ENCODE measurements around the gene CACNB3.
A peak's percentile ranks its signal among the peaks of the same experiment; 100 is the strongest.

Gene CACNB3

GRCh38 chr12:48787791-48788523, 30.3 kb upstream of the CACNB3 start:
- no peak for DNase-seq (ENCODE audit: low read depth, low spot score)
- peak overlapping the region; percentile 34 for H3K27ac ChIP-seq

DNA sequence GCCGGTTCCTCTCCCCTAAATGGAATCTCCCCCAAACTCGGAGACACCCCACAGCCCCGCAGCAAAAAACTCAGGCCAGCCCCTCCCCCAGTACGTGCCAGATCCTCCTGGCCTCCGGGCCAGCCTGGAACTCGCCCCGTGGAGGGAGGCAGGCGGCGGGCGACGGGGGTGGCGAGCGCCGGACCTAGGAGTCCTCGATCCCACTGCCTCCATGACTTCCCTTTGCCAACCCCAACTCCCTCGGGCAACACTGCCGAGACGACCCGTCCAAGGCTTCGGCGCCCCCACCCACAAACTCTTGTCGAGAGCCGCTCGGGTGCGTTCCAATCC, 29.8 kb upstream of the CACNB3 start:
- no peak for DNase-seq (ENCODE audit: low read depth, low spot score)
- H3K27ac ChIP-seq = peak overlapping the region; percentile 34

- DNase-seq (ENCODE audit: low read depth, low spot score) = no peak
- H3K27ac ChIP-seq = peak within 1 kb of the TSS; percentile 34
Observed at GRCh38 chr12:48788854-48789775, 29.2 kb upstream of the CACNB3 start, which contains the start of gene ADCY6. Gene ADCY6 (minus strand): TSS chr12:48789089. CDS start chr12:48783434, 5,655 bp downstream.

GRCh38 chr12:48789858-48790326, 28.4 kb upstream of the CACNB3 start:
- no peak overlapping the region for H3K27ac ChIP-seq
- DNase-seq (ENCODE audit: low read depth, low spot score) = no peak

- H3K27ac ChIP-seq = no peak overlapping the region
- DNase-seq (ENCODE audit: low read depth, low spot score) = no peak
Observed at GRCh38 chr12:48793696-48794095, 24.6 kb upstream of the CACNB3 start.

DNA sequence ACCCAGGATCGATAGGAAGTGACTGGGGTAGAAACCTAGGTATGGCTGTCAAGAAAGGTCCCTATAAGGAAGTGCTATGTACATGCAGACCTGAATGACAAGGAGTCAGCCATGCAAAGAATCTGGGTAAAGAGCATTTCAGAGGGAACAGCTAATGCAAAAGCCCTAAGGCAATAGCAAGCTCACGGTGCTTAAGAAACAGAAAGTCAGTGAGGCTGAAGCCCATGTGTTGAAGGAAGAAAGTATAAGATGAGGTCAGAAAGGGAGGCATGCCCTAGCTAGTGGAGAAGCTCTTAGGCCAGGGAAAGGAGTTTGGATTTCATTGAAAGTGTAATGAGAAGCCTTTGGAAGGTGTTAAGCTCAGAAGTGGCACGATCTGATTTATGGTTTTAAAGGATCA, 23.4 kb upstream of the CACNB3 start:
- peak overlapping the region; percentile 43 for H3K27ac ChIP-seq
- DNase-seq (ENCODE audit: low read depth, low spot score) = peak; percentile 88

GRCh38 chr12:48795550-48796455, 22.5 kb upstream of the CACNB3 start:
- DNase-seq (ENCODE audit: low read depth, low spot score) = no peak
- H3K27ac ChIP-seq = peak overlapping the region; percentile 43

DNA sequence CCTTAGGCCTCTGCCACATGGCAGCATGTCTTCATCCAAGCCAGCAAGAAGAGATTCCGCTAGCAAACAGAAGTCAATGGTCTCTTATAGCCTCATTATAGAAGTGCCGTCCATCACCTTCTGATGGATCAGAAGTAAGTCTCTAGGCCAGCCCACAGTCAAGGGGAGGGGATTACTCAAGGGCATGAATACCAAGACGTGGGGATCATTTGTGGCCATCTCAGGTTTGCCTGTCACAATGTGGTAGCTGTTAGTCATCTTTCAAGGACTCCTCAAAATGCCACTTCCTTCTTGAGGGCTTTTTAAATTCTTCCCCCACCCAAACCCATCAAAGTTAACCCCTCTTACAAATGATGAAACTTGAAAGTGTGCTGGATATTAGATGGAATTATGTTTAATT, 21.3 kb upstream of the CACNB3 start:
- no peak for DNase-seq (ENCODE audit: low read depth, low spot score)
- H3K27ac ChIP-seq = no peak overlapping the region

- H3K27ac ChIP-seq = no peak overlapping the region
- DNase-seq (ENCODE audit: low read depth, low spot score) = no peak
Observed at GRCh38 chr12:48800457-48800856, 17.8 kb upstream of the CACNB3 start.

DNA sequence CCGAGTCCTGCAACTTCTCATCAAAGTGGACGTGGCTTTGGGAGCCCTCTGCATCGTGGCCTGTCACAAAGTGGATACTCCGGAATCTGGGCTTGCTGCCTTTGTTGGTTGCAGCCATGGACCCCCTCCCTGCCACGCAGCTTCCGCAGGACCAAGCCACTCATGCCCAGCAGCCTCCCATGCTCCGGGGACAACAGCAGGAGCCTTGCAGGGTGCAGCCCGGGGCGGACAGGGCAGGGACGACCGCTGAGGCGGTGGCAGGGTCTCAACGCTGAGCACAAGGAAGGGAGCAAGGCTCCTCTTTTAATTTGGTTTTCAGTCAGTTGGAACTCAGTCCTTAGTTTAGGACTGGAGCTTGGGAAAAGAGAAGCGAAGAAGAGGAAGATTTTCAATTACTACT, 17.3 kb upstream of the CACNB3 start:
- DNase-seq (ENCODE audit: low read depth, low spot score) = no peak
- H3K27ac ChIP-seq = no peak overlapping the region

DNA sequence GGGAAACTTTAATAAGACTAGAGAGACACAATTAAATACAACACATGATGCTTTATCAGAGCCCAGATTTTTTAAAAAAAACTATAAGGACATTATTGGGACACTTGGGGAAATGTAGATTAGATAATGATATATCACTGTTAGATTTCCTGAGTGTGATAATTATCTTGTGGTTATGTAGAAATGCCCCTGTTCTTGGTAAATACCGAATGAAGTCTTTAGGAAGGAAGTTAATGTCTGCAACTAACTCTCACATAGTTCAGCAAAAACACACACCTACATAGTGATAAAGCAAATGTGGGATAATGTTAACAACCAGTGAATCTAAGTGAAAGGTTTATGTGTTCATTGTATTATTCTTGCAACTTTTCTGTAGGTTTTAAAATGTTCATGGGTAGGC, 14.6 kb upstream of the CACNB3 start:
- no peak for DNase-seq (ENCODE audit: low read depth, low spot score)
- no peak overlapping the region for H3K27ac ChIP-seq

- no peak overlapping the region for H3K27ac ChIP-seq
- DNase-seq (ENCODE audit: low read depth, low spot score) = no peak
Observed at GRCh38 chr12:48807981-48808380, 10.3 kb upstream of the CACNB3 start.

DNA sequence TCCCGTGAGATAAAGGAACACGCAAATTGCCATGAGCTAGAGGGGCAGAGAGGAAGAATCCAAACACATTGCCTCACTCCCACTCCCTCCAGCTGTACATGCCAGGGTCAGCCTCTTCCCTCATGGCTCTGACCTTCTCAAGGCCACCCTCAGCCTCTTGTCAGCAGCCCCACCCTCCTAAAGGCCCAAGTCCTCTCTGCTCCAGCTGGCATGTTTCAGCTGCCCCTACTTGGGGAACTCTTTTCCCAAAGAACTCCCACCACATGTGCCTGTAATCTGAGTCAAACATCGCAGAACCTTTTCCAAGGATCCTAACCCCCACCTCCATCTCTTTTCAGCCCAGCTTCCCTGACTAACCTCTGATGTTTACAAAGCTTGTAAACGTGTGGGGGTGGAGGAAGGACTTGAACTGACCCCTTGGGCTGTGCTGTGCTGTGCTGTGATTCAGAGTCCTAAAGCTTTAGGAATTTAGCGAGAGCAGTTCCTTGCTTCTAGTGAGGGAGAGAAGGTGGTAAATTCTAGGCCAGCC, 7.3 kb upstream of the CACNB3 start:
- no peak overlapping the region for H3K27ac ChIP-seq
- DNase-seq (ENCODE audit: low read depth, low spot score) = no peak

DNA sequence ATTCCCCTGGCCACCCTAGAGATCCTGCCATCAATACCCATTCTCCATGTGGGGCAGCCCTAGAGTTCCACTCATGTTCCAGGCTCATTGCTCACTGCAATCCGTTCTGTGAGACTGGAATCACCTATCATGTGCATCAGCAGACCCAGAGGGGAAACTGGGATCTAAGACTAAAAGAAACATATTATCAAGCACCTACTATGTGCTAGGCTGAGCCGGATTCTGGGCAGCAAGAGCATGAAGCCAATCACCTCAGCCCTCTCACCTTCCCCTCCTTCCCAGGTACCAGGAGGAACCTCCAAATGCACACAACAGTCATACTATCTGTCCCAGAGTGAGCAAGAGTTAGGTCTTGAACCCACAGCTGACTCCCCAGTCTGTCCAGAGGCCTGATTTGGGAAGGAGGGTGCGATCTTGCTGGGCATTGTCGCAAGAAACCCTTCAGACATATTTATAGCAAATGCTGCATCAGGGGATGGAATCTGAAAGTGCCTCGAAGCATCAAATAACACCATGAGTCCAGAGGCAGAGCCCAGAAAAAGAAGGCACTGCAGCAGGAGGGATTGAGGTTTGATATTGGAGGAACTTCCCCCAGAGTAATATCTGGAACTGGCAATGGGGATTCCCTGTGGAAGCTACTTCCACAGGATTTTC, 6.7 kb upstream of the CACNB3 start:
- no peak overlapping the region for H3K27ac ChIP-seq
- DNase-seq (ENCODE audit: low read depth, low spot score) = no peak

DNA sequence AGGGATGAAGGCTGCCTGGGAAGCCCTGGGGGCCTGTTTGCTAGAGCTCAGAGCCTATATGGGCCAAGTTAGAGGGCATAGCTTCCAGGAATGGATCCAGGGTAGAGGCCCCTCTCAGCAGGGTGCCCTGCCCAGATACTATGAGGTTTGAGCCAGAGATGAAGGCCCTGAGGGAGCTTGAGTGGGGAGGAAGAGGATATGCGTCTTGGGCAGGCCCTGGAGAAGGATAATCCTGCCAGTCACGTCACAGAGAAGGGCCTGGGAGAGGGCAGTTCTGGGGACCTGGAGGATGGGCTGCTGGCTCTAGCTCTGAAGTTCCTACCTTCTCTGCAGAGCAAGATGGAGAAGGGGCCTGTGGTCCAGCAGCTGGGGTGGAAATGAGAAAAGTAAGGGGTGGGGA, 5.9 kb upstream of the CACNB3 start:
- H3K27ac ChIP-seq = no peak overlapping the region
- no peak for DNase-seq (ENCODE audit: low read depth, low spot score)

DNA sequence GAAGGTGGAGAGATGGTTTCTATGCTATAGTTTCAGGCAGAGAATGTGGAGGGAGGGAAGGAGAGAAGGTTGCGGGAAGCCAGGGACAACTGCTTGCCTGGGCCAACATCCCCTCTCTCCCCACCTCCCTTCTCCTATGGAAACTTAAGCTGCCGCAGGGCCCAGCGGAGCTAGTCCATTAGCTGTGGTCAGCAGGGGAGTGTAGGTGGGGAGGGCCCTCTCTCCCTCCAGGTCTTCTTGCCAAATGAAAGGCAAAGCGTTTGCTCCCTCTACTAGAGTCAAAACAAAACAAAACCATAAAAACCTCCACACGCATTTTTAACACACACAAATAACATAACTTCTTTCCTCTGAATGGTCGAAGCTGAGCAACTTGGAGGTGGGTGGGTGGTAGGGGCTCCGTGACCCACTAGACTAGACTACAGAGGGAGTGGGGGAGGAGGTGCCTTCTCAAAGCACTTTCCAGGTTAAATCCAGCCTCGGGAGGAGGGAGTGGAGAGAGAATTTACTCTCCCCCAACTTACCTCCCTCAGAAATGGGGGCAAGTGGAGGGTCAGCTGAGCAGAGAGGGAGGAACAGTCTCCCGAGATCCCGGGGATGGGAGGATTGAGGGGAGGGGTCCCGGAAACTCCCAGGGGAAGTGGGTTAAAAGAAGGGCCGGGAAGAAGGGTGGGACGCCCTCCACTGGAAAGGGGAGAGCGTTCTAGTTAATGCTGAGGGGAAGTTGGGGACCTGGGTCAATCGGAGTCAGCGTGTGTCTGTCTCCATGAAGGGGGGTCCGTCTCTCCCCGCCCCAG, 4.6 kb upstream of the CACNB3 start:
- DNase-seq (ENCODE audit: low read depth, low spot score) = no peak
- H3K27ac ChIP-seq = peak overlapping the region; percentile 80

GRCh38 chr12:48814262-48815125, 3.8 kb upstream of the CACNB3 start:
- DNase-seq (ENCODE audit: low read depth, low spot score) = no peak
- peak overlapping the region; percentile 80 for H3K27ac ChIP-seq
